HG02763 (cell line): ENCODE results near the gene B3GALT5.
"Not testable (repeated sequence)": the region's sequence is repeated elsewhere in the genome, so short reads cannot be mapped to it uniquely, and the experiment has no call there.

Experiments
- ATAC-seq: cut with Tn5 transposase; IDR thresholded peaks from one replicate; pipeline ENCODE4 v1.9.1; 2021; ENCODE audit warnings: mild to moderate bottlenecking, moderate library complexity; ENCODE audit not compliant: unreplicated experiment

B3GALT5 gene

GRCh38 chr21:39612233-39613040 lies at the start of gene B3GALT5:
B3GALT5 (plus strand) TSS chr21:39612940; CDS start chr21:39660560, 47,620 bp downstream.
- no peak for ATAC-seq

DNA sequence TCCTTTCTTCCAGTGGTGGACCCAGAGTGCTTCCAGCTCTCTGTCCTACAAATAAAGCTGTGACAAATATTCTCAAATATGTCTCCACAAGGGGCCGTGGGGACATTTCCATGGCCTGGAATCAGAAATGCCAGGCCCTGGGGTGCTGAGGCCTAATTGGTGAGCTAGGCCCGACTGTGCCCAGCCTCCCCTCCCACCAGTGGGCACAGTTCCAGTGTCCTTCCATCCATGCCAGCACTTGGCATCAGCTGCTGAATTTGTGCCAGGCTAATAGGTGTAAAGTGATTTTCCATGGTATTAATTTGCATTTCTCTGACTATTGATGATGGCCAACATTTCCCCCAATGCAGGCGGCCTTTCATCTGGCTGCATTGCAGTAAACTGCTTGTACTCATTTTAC lies 48.5 kb upstream of the B3GALT5 start:
- no peak for ATAC-seq

DNA sequence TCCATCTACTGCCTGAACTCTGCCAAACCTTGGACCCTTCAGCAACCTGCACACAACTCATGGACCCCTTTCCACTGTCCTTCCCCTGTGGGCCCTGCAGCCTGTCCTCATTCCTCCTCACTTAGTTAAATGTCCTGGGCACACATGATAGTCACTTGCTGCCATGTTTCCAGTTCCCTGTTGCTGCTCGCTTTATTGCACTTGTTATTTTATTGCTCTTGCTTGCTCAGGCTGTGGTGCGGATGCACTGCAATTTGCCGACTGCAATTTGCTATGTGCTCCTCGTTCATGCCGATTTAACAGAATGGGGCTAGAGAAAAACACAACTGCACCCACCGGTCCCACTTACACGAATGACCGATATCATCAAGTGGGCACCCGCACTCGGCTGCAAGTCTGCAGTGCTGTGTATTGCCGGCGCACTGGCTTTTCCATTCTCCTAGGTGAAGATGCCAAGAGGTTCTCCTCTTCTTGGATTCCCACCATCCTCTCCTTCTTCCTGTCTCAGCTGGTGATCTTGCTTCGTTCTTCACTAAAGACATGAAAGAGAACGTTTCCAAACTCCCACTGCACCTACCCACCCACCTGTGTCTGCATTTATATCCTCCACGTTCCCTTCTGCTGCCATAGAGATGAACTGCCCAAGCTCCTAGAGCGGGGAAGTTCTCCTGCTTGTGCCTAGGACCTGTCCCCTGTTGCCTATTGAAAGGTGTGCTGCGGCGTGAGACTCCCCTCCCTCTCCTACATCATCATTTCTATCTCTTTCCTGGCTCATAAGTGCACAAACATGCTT lies 45.4 kb upstream of the B3GALT5 start:
- no peak for ATAC-seq

DNA sequence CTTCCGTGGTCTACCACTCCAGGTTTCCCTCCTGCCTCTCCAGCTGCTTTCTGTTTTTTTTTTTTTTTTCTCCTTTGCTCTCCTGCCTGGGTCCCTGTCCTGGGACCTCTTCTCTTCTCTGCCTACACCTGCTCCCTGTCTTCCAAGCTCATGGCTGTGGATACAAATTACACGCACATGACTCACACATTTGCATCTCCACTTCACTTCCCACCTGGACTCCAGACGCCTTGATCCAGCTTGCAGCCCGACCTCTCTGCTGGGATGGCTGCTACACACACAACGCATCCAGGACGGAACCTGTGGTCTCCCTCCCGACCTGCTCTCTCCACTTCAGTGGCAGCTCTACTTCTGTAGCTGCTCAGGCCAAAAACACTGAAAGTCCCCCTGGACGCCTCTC lies 44.4 kb upstream of the B3GALT5 start:
- no peak for ATAC-seq

- ATAC-seq, result no peak
Measured at GRCh38 chr21:39575775-39576174, 37.0 kb upstream of the B3GALT5 start.

DNA sequence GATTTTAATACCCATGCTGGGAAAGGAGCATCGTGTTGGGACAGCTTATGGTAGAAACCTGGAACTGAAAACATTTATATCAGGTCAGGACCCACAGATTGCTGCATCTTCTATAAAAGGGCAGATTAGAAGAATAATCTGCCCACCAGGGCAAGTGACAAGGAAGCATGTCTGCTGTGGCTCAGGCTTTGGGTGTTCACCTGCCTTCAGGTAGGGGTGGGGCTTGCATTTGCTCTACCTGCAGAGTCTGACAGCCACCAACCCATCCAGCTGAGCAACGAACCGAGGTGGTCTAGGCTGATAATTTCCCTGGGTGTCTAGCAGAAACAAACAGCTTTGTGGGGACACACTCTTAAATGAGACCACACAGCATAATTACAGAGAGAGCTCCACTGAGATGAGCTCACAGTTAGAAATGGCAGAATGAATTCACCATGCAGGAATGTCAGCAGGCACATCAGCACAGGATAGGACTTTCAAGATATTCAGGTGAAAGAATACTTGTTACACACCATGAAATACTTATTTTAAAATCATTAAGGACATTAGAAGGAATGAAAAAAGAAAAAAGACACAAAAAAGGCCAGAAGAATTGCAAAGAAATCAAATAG lies 36.1 kb upstream of the B3GALT5 start:
- no peak for ATAC-seq

- ATAC-seq, result no peak
Measured at GRCh38 chr21:39579734-39580332, 32.9 kb upstream of the B3GALT5 start.

GRCh38 chr21:39580744-39581143 lies 32.0 kb upstream of the B3GALT5 start:
- ATAC-seq, result no peak

- ATAC-seq, result no peak
Measured at GRCh38 chr21:39581414-39581813, 31.3 kb upstream of the B3GALT5 start.

- no peak for ATAC-seq
Measured at GRCh38 chr21:39582749-39583148, 30.0 kb upstream of the B3GALT5 start.

DNA sequence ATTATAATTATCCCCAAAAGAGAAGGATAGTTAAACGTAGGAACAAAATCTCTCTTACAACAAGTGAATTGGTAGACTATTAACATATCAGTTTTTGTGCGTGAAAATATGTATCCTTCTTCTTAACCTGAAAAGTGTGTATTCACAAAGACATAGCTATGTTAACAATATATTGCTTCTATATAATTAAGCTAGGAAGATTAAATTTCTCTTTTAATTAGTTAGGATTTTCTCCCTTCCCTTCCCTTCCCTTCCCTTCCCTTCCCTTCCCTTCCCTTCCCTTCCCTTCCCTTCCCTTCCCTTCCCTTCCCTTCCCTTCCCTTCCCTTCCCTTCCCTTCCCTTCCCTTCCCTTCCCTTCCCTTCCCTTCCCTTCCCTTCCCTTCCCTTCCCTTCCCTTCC lies 29.2 kb upstream of the B3GALT5 start:
- ATAC-seq, result not testable (repeated sequence)

DNA sequence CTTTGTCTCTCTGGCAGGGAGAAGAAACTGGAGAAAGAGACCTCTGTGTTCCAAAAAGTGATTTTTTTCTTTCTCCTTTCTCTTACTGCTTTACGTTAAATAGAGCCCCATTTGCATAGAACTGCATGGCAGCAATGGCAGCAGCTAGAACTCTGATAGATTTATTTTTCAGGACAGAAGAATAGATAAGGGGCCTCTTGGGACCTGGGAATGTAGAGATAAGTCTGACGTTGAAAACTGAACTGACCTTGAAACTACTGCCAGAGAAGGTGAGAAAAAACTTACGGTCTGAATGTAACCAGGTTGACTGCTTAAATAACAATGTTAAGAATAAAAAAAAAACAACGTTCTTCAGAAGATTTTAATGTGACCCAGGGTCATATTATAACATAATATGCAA lies 25.4 kb upstream of the B3GALT5 start:
- no peak for ATAC-seq

DNA sequence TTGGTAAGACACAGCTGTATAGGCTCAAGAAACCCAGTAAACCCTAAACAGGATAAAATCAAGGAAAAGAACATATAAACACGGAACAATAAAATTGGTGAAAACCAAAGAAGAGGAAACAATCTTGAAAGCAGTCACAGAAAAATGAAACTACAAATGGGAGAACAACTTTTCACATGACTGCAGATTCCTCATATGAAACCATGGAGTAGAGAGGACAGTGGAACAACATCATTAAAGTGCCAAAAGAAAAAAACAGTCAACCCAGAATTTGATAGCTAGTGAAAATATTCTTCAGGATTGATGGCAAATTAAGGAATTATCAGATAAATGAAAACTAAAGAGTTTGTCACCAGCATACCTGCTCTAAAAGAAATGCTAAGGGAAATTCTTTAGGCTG lies 23.9 kb upstream of the B3GALT5 start:
- ATAC-seq, result no peak

GRCh38 chr21:39593522-39593921 lies 19.2 kb upstream of the B3GALT5 start:
- no peak for ATAC-seq

DNA sequence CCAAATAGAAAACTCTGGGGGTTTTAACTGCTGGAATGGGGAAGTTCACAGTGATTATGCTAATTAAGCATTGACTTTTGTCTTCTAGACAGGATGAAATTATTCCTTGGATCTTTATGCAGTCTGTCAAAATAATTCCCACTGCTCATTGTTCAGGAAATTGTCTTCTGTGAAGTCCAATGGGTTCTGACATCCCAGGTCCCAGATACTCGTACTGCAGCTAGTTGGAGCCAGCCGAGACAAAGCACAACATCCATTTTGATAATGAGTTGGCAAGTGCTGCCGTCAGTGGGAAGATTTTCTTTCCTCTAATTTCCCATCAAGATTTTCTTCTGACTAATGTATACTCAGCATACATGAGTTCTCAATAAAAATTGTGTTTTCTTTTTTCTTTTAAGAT lies 17.3 kb upstream of the B3GALT5 start:
- ATAC-seq, result no peak

GRCh38 chr21:39597595-39597994 lies 15.1 kb upstream of the B3GALT5 start:
- no peak for ATAC-seq

DNA sequence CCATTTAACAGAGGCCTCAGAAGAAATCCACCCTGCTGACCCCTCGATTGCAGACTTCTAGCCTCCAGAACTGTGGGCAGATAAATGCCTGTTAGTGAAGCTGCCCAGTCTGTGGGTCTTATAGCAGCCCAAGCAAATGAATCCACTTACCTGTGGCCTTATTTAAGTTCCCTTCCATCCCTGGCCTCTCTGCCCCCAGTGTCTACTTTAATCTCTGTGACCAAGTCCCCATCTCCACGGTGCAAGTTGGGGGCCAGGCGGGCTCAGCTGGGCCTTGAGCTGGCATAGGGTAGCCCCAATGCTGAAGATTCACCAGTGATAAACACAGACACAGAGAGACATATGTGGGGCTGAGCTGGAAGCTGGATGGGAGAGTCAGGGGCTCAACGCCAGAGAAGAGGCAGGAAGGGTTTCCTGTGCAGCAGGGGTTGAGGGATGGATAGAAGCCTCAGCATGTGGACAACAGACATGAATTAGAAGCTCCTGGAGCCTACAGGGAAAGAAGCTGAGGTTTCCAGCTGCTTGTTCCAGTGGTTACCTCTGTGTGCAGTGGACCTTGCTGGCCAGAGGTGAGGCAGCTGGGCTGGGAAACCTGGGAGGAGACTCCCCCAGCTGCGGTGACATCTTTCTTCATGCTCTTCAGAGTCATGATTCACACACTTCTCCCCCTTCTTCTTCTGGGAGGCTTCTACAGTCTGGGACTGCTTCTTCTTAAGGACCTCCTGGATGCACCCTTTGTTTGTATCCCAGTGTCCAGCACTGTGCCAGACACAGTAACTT lies 13.4 kb upstream of the B3GALT5 start:
- no peak for ATAC-seq

- ATAC-seq, result no peak
Measured at GRCh38 chr21:39601187-39601928, 11.4 kb upstream of the B3GALT5 start.

DNA sequence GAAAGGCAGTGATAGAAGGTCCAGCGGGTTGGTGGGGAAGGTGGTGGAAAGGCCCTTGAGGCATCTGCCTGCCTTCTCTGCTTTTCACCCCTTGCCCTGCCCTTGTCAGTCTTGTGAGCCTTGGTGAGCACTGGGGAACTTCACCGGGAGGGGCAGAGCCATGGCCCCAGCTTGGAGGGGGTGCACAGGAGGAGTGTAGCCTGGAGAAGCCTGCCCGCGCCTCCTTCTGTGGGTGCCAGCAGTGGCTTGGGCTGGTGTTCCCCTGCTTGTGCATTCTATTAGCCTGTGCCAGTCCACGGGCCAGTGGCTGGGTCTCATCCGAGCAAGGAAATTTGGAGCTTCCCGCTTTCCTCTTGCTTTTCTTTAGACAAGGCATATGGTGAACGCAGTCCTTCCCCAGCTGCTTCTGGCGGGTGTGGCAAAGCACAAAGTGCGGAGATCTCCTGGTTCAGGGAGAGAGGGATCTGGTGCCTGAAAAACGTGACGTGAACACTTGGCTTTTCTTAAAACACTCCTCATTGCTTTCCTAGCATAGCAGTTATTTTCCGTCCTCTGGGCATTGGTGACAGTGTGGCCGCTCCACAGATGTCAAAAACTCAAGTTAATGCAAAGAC lies 10.6 kb upstream of the B3GALT5 start:
- ATAC-seq, result no peak
